ENCODE data around the gene ABHD10. TPM values are rescaled to one million over a fixed set of nuclear protein-coding genes. Genes with fewer than 3 reads are reported as not detected.

Gene ABHD10
- total RNA-seq, 6 donors from 2014 or later = 3.2 to 26.4 (median 18.1) TPM

- whole genome bisulfite sequencing, 2 donors = 9 to 12% methylated on average over 8 of the region's 8 CpGs
- Histone ChIP-seq H3K4me3 (no peak overlapping the region), H3K36me3 (peaks cover 0 to 2% (median 0%) of the 10 kb centered on the region in 4 donors), H3K9me3 (no peaks in the 10 kb centered on the region), H3K27ac (peak overlapping the region in 1 of 4 donors; percentile 18), H3K4me1 (peaks cover 4 to 13% (median 9%) of the 10 kb centered on the region in 4 donors), H3K27me3 (no peaks in the 10 kb centered on the region)
- TF ChIP-seq POLR2A (IDR thresholded peaks at IDR 0.05) (no peak), CTCF (IDR thresholded peaks at IDR 0.05) (peak; percentile 73 to 84 (median 82)), POLR2AphosphoS5 (IDR thresholded peaks at IDR 0.05) (peak in 1 of 2 donors; percentile 32), EP300 (IDR thresholded peaks at IDR 0.05) (no peak)
- DNase-seq (peak in 1 of 2 donors; percentile 82), ATAC-seq (ENCODE audit: low FRiP score in 2 of 2) (peak; percentile 90 to 94)
These were observed 11.1 kb upstream of the ABHD10 start for GRCh38 chr3:111967651-111968274.

- Histone ChIP-seq H3K36me3 (peaks cover 0 to 4% (median 0%) of the 10 kb centered on the region in 4 donors), H3K27me3 (no peaks in the 10 kb centered on the region), H3K9me3 (no peaks in the 10 kb centered on the region), H3K27ac (no peak overlapping the region), H3K4me1 (peaks cover 4 to 13% (median 9%) of the 10 kb centered on the region in 4 donors), H3K4me3 (no peak overlapping the region)
- no peak for DNase-seq
- no peak for ATAC-seq (ENCODE audit: low FRiP score in 2 of 2)
- 49 to 57% methylated on average over 5 of the region's 5 CpGs for WGBS, 2 donors
- TF ChIP-seq EP300 (IDR thresholded peaks at IDR 0.05) (no peak), CTCF (IDR thresholded peaks at IDR 0.05) (no peak), POLR2A (IDR thresholded peaks at IDR 0.05) (no peak), POLR2AphosphoS5 (IDR thresholded peaks at IDR 0.05) (no peak)
These were observed 10.3 kb upstream of the ABHD10 start for GRCh38 chr3:111968319-111969054.

- peaks cover 0 to 6% (median 0%) of the 10 kb centered on the region in 4 donors for H3K36me3 ChIP-seq
- DNase-seq (no peak), ATAC-seq (ENCODE audit: low FRiP score in 2 of 2) (no peak)
- H3K9me3 ChIP-seq = no peaks in the 10 kb centered on the region
- TF ChIP-seq POLR2AphosphoS5 (IDR thresholded peaks at IDR 0.05) (no peak), CTCF (IDR thresholded peaks at IDR 0.05) (no peak), EP300 (IDR thresholded peaks at IDR 0.05) (no peak), POLR2A (IDR thresholded peaks at IDR 0.05) (no peak)
- 66 to 77% methylated on average over 3 of the region's 3 CpGs for WGBS, 2 donors
- H3K4me3 ChIP-seq = no peak overlapping the region
- no peaks in the 10 kb centered on the region for H3K27me3 ChIP-seq
- no peak overlapping the region for H3K27ac ChIP-seq
- peaks cover 4 to 13% (median 9%) of the 10 kb centered on the region in 4 donors for H3K4me1 ChIP-seq
These were observed 8.4 kb upstream of the ABHD10 start for GRCh38 chr3:111970376-111970775.

- Histone ChIP-seq H3K27ac (no peak overlapping the region), H3K9me3 (no peaks in the 10 kb centered on the region), H3K4me1 (peaks cover 4 to 11% (median 9%) of the 10 kb centered on the region in 4 donors), H3K27me3 (no peaks in the 10 kb centered on the region), H3K4me3 (no peak overlapping the region), H3K36me3 (peaks cover 0 to 6% (median 0%) of the 10 kb centered on the region in 4 donors)
- ATAC-seq (ENCODE audit: low FRiP score in 2 of 2) (no peak), DNase-seq (no peak)
- WGBS, 2 donors = 81 to 83% methylated on average over 11 of the region's 11 CpGs
- TF ChIP-seq CTCF (IDR thresholded peaks at IDR 0.05) = no peak
- no peak for TF ChIP-seq POLR2AphosphoS5 (IDR thresholded peaks at IDR 0.05)
- no peak for TF ChIP-seq POLR2A (IDR thresholded peaks at IDR 0.05)
- TF ChIP-seq EP300 (IDR thresholded peaks at IDR 0.05) = no peak
These were observed 7.2 kb upstream of the ABHD10 start for GRCh38 chr3:111971533-111972130.

All from upper lobe of left lung (tissue), 6 donors.